NOMO-1 treated with dmso at 0.1 percent for 144 hours (cell line): ENCODE measurements around the gene ARHGEF1.
A peak's percentile ranks its signal among the peaks of the same experiment; 100 is the strongest.

ENCODE experiments used
- DNase-seq: peaks from one replicate; lab custom pipeline; 2025; ENCODE audit not compliant: unreplicated experiment; lab: John Stamatoyannopoulos, UW

Gene ARHGEF1

GRCh38 chr19:41882568-41883462, at the start of gene ARHGEF1:
Gene ARHGEF1, plus strand, starts transcription at chr19:41883184. Its CDS starts 4,899 bp downstream, at chr19:41888083.
- DNase-seq, result peak; percentile 70

DNA sequence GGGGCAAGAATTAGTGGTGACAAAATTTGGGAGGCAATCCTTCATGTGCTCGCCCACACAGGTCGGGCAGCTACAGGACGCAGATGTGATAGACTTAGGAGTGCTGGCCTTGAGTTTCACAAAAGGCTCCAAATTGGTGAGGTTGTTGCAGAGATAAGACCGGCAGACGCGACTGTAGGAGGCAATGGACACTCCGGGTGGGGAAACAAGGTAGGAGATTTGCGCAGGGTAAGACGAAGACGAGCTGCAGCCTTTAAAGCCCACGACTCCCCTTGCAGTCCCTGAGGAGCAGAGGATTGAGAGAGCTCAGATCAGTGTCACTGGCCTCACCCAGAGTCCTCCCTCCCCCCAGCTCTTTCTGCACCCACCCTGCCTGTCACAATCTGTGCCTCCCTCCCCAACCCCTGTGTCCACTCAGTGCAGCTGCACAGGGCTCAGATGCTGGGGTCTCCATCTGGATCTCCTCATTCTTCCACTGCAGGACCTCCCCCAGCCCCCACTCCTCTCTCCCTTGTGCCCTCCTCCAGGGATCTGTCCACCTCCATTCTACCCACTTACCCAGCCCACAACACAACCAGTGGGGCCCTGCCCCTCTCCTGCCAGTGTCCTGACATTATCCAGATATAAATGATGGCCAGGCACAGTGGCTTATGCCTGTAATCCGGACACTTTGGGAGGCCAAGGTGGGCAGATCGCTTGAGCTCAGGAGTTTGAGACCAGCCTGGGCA, 44.8 kb upstream of the ARHGEF1 start:
- DNase-seq, result no peak

DNA sequence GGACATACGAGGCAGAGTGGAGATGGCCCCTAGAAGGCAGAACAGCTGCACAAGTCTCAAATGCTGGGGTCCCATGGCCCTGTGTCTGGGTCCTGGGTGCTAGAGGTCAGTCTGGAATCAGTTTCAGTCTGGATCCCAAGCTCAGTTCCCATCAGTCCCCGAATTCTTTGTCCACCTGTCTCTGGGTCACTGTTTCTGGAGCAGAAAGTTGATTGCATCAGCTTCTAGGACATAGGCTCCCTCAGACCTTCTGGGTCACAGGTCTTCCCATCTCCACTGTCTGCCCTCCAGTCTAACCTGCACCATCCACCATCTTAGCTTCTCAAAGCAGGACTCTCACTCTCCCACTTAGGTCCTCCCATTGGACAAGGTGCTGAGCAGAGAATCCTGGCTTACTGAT, 43.8 kb upstream of the ARHGEF1 start:
- DNase-seq, result no peak

DNA sequence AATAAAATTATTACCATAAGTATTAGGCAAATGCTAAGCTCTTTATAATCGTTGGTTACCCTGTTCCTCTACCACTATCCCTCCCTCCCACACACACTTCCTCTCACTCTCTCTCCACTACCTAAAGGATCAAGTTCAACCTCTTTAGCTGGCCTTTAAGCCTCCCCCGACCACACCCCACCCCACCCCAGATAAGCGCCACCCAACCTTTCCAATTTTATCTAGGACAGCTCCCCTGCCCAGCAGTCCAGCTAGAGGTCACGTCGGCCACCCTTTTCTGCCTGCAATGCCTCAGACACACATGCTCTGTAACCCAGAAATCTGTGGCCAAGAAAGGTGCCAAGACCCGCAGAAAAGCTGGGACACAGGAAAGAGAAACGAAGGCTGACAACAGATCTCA, 39.6 kb upstream of the ARHGEF1 start:
- no peak for DNase-seq

- no peak for DNase-seq
Observed at GRCh38 chr19:41844601-41845000, 38.4 kb upstream of the ARHGEF1 start, which contains the start of gene LYPD4. Gene LYPD4, minus strand, starts transcription at chr19:41844683. Its CDS starts 5,398 bp downstream, at chr19:41839285.

GRCh38 chr19:41845001-41845050, 38.2 kb upstream of the ARHGEF1 start, which contains the start of gene DMRTC2:
Gene DMRTC2, plus strand, starts transcription at chr19:41845042. Its CDS starts 2,387 bp downstream, at chr19:41847429.
- DNase-seq, result no peak

- DNase-seq, result no peak
Observed at GRCh38 chr19:41845051-41845590, 37.9 kb upstream of the ARHGEF1 start.

DNA sequence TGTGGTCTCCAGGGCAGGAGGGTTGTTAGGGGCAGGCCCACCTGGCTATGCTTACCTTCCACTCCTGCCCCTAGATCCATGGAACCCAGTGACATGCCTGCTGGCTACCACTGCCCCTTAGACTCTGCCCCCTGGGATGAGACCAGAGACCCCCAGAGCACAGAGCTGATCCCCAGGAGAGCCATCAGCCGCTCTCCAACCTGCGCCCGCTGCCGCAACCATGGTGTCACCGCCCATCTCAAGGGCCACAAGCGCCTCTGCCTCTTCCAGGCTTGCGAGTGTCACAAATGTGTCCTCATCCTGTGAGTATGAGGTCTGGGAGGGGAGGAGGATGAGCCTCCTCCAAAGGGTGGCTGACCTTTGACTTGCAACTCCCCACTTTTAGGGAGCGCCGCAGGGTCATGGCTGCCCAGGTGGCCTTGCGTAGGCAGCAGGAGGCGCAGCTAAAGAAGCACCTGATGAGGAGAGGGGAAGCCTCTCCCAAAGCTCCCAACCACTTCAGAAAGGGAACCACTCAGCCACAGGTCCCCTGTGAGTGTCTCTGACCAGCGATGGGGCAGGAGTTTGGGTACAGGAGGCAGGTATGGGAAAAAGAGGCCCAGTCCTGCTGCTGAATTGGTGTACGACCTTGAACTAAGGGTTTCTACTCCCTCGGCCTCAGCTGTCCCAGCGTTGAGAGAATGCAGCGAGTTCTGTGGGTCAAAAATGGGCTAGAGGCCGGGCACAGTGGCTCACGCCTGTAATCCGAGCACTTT, 35.5 kb upstream of the ARHGEF1 start:
- DNase-seq, result no peak

- no peak for DNase-seq
Observed at GRCh38 chr19:41848666-41849065, 34.3 kb upstream of the ARHGEF1 start.

DNA sequence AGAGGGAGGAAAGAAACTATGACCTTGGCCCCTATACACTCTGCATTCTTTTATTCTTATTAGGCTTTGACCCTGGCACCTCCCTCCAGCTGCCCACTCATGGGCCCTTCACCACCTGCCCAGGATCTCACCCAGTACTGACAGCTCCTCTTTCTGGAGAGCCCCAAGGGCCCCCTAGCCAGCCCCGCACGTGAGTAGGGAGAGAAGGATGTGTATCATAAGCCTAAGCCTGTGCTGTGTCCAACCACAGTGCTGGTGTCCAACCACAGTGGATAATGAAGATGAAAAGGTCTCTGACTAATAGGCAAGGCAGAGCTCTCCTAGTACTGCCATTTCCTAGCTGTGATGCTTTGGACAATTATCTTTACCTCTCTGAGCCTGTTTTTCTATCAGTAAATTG, 33.9 kb upstream of the ARHGEF1 start:
- no peak for DNase-seq

DNA sequence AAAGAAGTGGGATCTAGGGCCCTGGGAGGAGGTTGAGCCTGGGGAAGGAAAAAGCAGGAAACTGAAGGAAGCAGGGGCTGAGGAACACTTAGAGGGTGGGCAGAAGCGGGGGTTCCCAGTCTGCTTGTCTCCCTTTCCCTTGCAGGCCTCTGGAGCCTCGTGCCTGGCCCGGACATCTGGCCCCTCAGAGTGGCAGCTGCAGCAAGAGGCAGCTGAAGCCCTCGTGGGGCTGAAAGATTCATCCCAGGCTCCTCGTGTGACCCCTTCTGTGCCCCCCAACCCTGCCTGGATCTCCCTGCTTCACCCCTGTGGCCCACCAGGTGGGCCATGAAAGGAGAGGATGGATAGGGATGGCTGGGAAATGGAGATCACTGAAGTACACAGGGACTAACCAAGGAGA, 32.6 kb upstream of the ARHGEF1 start:
- DNase-seq, result no peak

- DNase-seq, result no peak
Observed at GRCh38 chr19:41851456-41851855, 31.5 kb upstream of the ARHGEF1 start.

GRCh38 chr19:41853344-41853743, 29.6 kb upstream of the ARHGEF1 start:
- no peak for DNase-seq

GRCh38 chr19:41853768-41854167, 29.2 kb upstream of the ARHGEF1 start:
- peak; percentile 24 for DNase-seq

GRCh38 chr19:41859213-41859617, 23.8 kb upstream of the ARHGEF1 start:
- DNase-seq, result no peak

GRCh38 chr19:41859618-41860418, 23.2 kb upstream of the ARHGEF1 start, which contains the start of gene RPS19:
Gene RPS19, plus strand, starts transcription at chr19:41860255. Its CDS starts 520 bp downstream, at chr19:41860775.
- peak; percentile 98 for DNase-seq

GRCh38 chr19:41860419-41861115, 22.4 kb upstream of the ARHGEF1 start:
- DNase-seq, result no peak

DNA sequence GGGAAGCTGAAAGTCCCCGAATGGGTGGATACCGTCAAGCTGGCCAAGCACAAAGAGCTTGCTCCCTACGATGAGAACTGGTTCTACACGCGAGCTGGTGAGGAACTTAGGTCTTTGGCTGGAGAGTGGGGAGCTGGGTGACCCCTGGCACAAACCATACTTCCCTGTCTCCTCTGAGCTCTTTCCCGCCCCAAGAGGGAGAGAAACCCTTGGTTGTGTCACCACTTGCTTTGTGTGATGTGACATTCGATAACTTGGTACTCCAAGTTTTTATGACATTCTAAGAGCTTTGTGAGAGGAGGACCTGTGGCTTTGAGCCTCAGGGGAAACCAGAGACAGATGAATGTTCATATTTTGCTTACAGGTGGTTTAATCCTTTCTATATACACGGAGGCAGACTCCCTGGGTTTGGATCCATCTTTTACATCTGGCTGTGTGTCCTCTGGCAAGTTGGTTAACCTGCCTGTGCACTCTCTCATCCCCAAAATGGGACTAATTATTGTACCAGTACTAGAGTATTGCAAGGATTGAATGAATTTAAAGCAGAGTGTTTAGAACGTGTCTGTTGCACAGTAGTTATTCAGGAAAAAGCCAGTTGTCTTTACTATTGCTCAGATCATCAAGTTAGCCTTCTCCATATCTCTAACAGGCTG, 21.7 kb upstream of the ARHGEF1 start:
- peak; percentile 22 for DNase-seq

DNA sequence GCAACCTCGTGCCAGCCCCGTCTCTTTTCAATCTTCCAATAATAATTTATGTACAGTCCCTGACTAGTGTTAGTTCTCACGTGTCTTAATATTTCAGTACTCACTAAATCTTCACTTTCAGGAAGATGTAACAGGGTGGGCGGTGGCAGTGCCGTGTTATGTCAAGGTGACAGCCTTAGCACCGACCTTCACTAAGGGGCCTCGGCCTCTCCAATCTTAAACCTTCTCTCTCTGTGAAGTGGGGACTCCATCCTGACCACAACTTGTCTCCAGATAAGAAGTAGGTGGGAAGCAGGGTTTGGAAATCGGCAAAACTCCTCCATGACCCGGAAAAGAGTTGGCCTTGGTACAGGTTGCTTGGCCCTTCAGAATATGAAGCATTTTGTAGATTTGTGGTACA, 21.1 kb upstream of the ARHGEF1 start:
- no peak for DNase-seq
